HUES64 (cell line): ENCODE measurements around the gene SUGCT.

Experiments
- H3K27ac ChIP-seq: 2 replicates; pipeline ENCODE4 v1.7.0; 2013; ENCODE audit warnings: low read depth, low read length, inconsistent platforms
- H3K27me3 ChIP-seq: 2 replicates; pipeline ENCODE4 v1.6.1; 2013; ENCODE audit warnings: mild to moderate bottlenecking, low read length; ENCODE audit not compliant: insufficient read depth
- H3K36me3 ChIP-seq: 2 replicates; pipeline ENCODE4 v1.6.1; 2013; ENCODE audit warnings: mild to moderate bottlenecking, low read length; ENCODE audit not compliant: insufficient read depth
- H3K4me1 ChIP-seq: 2 replicates; pipeline ENCODE4 v1.6.1; 2013; ENCODE audit warnings: mild to moderate bottlenecking, low read length, moderate library complexity; ENCODE audit not compliant: insufficient read depth
- H3K4me3 ChIP-seq: 2 replicates; pipeline ENCODE4 v1.5.1; 2013; ENCODE audit warnings: mild to moderate bottlenecking, low read length, moderate library complexity
- H3K9ac ChIP-seq: 2 replicates; pipeline ENCODE4 v1.6.1; 2013; ENCODE audit warnings: mild to moderate bottlenecking, low read depth, low read length
- H3K9me3 ChIP-seq: 2 replicates; pipeline ENCODE4 v1.6.1; 2013; ENCODE audit warnings: low read depth, low read length; ENCODE audit not compliant: insufficient read depth
- WGBS: fragments of 150-250, 120-280 bp; methylation state at CpG from one replicate; pipeline ENCODE4 v1.1.7; 2013; ENCODE audit warnings: missing lambda C conversion rate; 5-methylcytosine and 5-hydroxymethylcytosine counted together

Gene SUGCT

DNA sequence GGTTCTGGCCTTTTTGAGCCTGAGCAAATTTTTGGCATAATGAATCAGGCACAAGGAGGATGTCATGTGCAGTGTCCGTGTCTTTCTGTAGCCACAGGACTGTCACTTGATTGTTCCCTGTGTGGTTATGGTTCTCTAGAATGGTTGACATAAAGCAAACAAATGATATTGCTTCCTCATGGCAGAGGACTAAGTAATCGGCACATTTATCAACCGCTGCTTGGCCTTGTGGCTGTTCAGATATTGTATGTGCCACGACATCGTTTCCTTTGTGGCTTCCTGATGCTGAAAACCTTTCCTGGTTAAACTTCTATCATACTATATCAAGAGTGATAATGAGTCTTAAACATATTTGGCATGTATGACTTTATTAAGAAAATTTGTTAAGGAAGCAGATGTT lies 598.8 kb downstream of the SUGCT start:
- no peak overlapping the region for H3K27ac ChIP-seq
- H3K4me3 ChIP-seq, result no peak overlapping the region
- WGBS, result 90% methylated on average over 4 of the region's 5 CpGs
- no peaks in the 10 kb centered on the region for H3K36me3 ChIP-seq
- H3K9ac ChIP-seq, result no peak overlapping the region
- H3K27me3 ChIP-seq, result no peaks in the 10 kb centered on the region
- H3K4me1 ChIP-seq, result no peaks in the 10 kb centered on the region
- H3K9me3 ChIP-seq, result no peaks in the 10 kb centered on the region; the same call in 1 of the 2 replicates

DNA sequence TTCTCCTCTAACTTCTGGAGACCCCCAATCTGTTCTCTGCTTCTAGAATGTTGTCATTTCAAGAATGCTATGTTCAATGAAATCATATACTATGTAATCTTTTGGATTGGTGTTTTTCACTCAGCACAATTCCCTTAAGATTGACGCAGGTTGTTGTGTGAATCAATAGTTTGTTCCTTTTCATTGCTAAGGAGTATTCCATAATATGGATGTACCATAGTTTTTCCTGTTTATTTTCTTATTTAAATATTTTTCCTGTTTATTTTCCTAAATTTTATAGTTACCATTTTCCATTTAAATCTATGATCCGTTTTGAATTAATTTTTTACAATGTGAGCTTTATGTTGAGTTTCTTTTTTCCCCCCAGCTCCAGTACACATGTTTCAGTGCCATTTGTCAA lies 604.5 kb downstream of the SUGCT start:
- Histone ChIP-seq H3K36me3 (no peaks in the 10 kb centered on the region), H3K9me3 (peaks cover 12% of the 10 kb centered on the region; the same call in 1 of the 2 replicates), H3K4me3 (no peak overlapping the region), H3K9ac (no peak overlapping the region), H3K27ac (no peak overlapping the region), H3K4me1 (no peaks in the 10 kb centered on the region), H3K27me3 (no peaks in the 10 kb centered on the region)
- no CpG with 5 or more reads among the region's 2 CpGs for WGBS

DNA sequence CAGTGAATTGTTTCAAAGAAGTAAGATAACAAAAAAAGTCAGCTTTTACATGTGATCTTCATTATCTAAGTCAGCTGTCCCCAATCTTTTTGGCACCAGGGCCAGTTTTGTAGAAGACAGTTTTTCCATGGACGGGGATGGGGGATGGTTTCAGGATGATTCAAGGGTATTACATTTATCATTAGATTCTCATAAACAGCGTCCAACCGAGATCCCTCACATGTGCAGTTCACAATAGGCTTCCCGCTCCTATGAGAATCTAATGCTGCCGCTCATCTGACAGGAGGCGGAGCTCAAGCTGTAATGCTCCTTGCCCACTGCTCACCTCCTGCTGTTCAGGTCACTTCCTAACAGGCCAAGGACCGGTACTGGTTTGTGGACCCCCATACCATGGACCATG lies 607.5 kb downstream of the SUGCT start:
- H3K4me3 ChIP-seq, result no peak overlapping the region
- no peaks in the 10 kb centered on the region for H3K36me3 ChIP-seq
- H3K9ac ChIP-seq, result no peak overlapping the region
- WGBS, result 87% methylated on average over 7 of the region's 7 CpGs
- no peak overlapping the region for H3K27ac ChIP-seq
- H3K27me3 ChIP-seq, result no peaks in the 10 kb centered on the region
- H3K9me3 ChIP-seq, result peaks cover 12% of the 10 kb centered on the region; the same call in 1 of the 2 replicates
- peaks cover 12% of the 10 kb centered on the region; the same call in 1 of the 2 replicates for H3K4me1 ChIP-seq

DNA sequence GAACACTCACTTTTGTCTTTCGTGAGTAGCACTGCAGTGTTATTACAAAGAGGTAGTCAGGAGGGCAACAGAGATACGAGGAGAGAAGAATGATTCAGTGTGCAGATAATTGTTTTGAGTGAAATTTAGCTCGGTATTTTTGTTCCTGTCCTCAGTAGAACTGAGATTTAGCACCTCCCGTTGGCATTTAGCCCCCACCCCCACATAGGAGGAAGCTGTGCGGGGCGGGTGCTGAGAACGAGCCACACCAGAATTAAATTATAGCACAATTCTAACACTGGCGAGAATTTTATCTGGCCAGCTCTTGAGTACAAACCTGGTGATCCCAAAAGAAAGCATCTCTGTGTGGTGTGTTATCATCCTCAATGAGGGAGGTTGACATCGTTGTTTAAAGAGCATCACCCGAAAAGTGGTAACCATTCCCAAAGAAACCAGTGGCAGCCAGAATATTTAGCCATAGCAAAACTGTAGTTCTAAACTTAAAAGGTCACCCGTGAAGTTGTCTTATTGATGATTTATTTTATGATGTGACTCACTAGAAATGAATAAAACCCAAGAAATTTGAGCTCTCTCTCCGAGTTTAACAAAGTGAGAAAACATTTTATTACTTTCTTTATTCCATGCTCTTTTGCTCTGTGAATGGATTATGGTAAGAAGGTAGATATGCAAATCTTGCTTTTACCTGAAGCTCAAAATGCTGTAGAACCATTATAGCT lies 612.2 kb downstream of the SUGCT start:
- Histone ChIP-seq H3K9ac (no peak overlapping the region), H3K9me3 (no peaks in the 10 kb centered on the region), H3K4me1 (peaks cover 45% of the 10 kb centered on the region), H3K27me3 (no peaks in the 10 kb centered on the region), H3K36me3 (no peaks in the 10 kb centered on the region), H3K4me3 (no peak overlapping the region), H3K27ac (no peak overlapping the region)
- WGBS, result 87% methylated on average over 11 of the region's 12 CpGs

DNA sequence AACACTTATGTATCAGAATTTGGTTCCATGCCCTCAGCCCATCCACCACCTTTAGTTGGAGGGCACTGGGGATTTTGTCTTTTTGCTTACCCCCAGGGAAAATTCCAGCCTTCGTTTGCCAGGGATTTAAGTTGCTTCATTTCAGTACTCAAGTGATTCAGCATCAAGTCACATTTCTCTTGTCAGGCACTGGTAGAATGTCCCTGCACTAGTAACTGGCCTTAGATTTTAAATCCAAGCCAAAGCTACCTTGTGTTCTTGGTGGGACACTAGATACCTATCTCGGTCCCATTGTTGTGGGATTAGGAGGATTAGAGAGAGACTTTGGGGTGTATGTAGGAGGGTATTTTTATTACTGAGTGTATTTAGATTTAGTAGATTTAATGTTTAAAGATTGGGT lies 613.1 kb downstream of the SUGCT start:
- no peaks in the 10 kb centered on the region for H3K36me3 ChIP-seq
- no peaks in the 10 kb centered on the region for H3K27me3 ChIP-seq
- H3K9ac ChIP-seq, result no peak overlapping the region
- H3K4me1 ChIP-seq, result peaks cover 45% of the 10 kb centered on the region
- 77% methylated on average over 2 of the region's 2 CpGs for WGBS
- H3K4me3 ChIP-seq, result no peak overlapping the region
- H3K9me3 ChIP-seq, result no peaks in the 10 kb centered on the region
- no peak overlapping the region for H3K27ac ChIP-seq

DNA sequence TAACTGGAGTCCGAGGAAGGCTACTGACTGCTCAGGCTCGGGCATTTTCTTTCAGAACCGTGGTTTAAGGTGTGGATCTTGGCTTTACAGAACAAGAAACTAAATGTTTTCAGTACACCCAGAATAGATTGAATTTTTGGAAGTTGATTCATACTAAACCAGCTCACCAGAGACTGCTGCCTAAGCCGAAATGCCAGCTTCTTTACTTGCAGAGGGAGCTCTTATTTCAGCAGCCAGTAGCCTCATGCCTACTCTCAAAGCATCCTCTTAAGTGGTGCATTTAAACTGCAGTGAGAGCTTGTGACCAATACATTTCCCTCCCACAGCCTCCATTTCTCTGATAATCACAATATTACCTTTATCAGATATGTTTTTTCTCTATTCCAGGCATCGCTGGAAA lies 615.1 kb downstream of the SUGCT start:
- no peak overlapping the region for H3K27ac ChIP-seq
- H3K27me3 ChIP-seq, result no peaks in the 10 kb centered on the region
- H3K36me3 ChIP-seq, result no peaks in the 10 kb centered on the region
- WGBS, result 91% methylated on average over 5 of the region's 5 CpGs
- no peaks in the 10 kb centered on the region for H3K9me3 ChIP-seq
- no peak overlapping the region for H3K9ac ChIP-seq
- peaks cover 57% of the 10 kb centered on the region for H3K4me1 ChIP-seq
- H3K4me3 ChIP-seq, result no peak overlapping the region

DNA sequence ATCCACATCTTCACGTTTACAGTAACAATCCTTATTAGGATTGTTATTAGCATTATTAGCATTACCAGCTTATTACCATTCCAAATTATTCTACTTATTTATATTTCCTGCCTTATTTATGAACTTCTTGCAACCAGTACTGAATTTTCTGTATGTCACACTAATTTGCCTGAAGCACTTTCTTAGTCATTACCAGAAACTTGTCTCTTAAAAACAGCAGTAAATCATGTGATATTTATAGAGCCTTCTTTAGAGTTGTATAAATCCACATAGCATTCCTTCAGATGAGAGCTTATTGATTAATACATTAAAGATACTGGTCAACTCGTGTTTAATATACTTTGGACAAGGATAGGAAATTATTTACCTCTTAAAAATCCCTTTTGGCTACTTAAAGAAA lies 618.6 kb downstream of the SUGCT start:
- WGBS, result 93% methylated on average over 1 of the region's 2 CpGs
- Histone ChIP-seq H3K4me1 (peaks cover 58% of the 10 kb centered on the region), H3K4me3 (no peak overlapping the region), H3K27me3 (no peaks in the 10 kb centered on the region), H3K9ac (no peak overlapping the region), H3K9me3 (no peaks in the 10 kb centered on the region), H3K27ac (no peak overlapping the region), H3K36me3 (no peaks in the 10 kb centered on the region)

DNA sequence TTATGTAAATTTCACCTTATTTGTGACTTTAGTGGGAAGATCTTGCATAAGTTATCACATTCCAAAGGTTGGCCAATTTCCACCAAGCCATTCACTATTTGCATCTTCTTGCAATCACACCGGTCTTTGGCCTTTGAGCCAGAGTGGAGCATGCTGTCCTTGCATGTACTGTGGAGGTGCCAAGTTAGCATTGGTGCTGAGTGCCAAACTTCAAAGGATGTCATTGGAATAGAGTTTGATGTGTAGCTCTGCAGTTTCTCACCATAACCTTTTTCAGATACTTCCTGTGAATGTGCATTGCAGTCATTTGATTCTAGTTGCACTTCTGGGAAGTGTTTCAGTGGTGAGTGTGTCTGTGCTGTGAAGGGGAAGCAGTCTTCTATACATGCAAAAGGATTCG lies 620.6 kb downstream of the SUGCT start:
- no peak overlapping the region for H3K27ac ChIP-seq
- H3K4me3 ChIP-seq, result no peak overlapping the region
- no peaks in the 10 kb centered on the region for H3K9me3 ChIP-seq
- peaks cover 40% of the 10 kb centered on the region for H3K4me1 ChIP-seq
- H3K36me3 ChIP-seq, result no peaks in the 10 kb centered on the region
- WGBS, result 81% methylated on average over 2 of the region's 2 CpGs
- no peak overlapping the region for H3K9ac ChIP-seq
- H3K27me3 ChIP-seq, result no peaks in the 10 kb centered on the region

DNA sequence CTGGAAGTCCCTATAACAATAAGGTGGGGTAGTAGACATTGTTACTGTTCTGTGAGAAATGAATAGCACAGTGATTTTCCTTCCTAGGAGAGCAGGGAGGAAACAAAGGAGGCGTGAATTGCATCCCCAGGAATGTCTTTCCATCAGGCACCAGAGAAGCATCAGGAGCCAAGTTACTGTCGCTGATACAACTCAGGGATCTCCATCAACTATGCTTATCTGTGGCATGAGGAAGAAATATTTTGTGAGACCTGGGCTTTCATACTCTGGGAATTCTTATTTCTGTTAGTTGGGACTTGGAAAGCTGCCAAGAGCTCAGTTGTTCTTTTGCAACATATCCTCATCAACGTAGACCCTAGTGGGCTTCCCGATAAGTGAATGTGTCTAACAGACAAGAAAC lies 622.3 kb downstream of the SUGCT start:
- no peaks in the 10 kb centered on the region for H3K36me3 ChIP-seq
- H3K9ac ChIP-seq, result no peak overlapping the region
- 78% methylated on average over 4 of the region's 4 CpGs for WGBS
- H3K27ac ChIP-seq, result no peak overlapping the region
- no peak overlapping the region for H3K4me3 ChIP-seq
- no peaks in the 10 kb centered on the region for H3K27me3 ChIP-seq
- peaks cover 35% of the 10 kb centered on the region for H3K4me1 ChIP-seq
- H3K9me3 ChIP-seq, result no peaks in the 10 kb centered on the region

DNA sequence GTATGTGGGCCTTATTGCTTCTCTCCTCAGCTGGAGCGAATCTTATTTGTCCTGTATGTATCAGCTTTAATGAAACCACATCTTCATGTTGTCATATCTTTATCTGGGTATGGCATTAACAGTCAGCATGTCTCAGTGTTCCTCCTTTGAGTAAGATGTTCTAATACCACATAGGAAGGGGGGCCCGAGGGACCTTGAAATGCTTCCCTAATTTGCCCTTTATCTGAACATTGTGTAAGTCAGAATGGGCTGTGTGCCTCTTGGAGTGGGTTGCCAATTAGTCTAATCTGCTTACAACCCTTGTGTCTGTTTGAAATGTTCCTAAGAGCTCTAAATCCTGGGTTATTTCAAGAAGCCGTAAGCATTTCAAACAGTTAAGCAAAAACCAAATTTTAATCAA lies 623.8 kb downstream of the SUGCT start:
- no peak overlapping the region for H3K4me3 ChIP-seq
- WGBS, result 95% methylated on average over 2 of the region's 3 CpGs
- no peak overlapping the region for H3K9ac ChIP-seq
- no peaks in the 10 kb centered on the region for H3K27me3 ChIP-seq
- no peak overlapping the region for H3K27ac ChIP-seq
- peaks cover 39% of the 10 kb centered on the region for H3K4me1 ChIP-seq
- no peaks in the 10 kb centered on the region for H3K36me3 ChIP-seq
- no peaks in the 10 kb centered on the region for H3K9me3 ChIP-seq

DNA sequence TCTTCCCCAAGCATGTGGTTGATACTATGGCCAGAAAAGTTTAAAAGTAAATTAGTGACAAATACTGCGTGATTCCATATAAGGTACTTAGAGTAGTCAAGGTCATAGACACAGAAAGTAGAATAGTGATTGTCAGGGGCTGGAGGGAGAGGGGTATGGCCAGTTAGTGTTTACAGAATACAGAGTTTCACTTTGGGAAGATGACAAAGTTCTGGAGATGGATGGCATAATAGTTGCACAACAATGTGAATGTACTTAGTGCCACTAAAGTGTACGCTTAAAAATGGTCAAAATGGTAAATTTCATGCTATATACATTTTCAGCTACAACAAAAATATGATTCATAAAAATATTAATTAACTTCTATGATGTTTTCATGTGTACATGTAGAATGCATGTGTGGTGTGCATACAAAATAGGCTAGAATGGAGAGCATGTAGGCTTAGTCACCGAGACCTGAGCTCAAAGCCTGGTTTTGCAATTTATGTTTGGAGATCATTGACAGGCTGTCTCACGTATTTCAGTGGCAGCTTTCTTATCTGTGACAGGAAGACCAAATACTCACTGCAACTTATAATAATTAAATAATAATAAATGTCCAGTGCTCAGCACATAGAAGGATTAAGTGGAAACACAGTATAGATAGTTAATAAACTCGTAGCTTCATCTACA lies 625.6 kb downstream of the SUGCT start:
- H3K4me1 ChIP-seq, result peaks cover 39% of the 10 kb centered on the region
- no peak overlapping the region for H3K27ac ChIP-seq
- 94% methylated on average over 4 of the region's 5 CpGs for WGBS
- no peaks in the 10 kb centered on the region for H3K27me3 ChIP-seq
- no peaks in the 10 kb centered on the region for H3K36me3 ChIP-seq
- no peak overlapping the region for H3K9ac ChIP-seq
- H3K9me3 ChIP-seq, result no peaks in the 10 kb centered on the region
- H3K4me3 ChIP-seq, result no peak overlapping the region
